SK-N-SH (cell line): Measurements from ENCODE around the gene UBAC2.
"Not testable (repeated sequence)": the region's sequence is repeated elsewhere in the genome, so short reads cannot be mapped to it uniquely, and the experiment has no call there.

Experiments
- CHD2 ChIP-seq: fragments of 150-350 bp; IDR thresholded peaks from 2 replicates; pipeline ENCODE4 v1.6.1; 2018; ENCODE audit warnings: low read length; ENCODE audit not compliant: partially characterized antibody
- GABPA ChIP-seq: IDR thresholded peaks from 2 replicates; pipeline ENCODE4 v1.4.0; 2012; ENCODE audit warnings: low read depth, mild to moderate bottlenecking
- RAD21 ChIP-seq: IDR thresholded peaks from 2 replicates; pipeline ENCODE4 v1.6.1; 2012; ENCODE audit warnings: mild to moderate bottlenecking, low read length
- RFX5 ChIP-seq: IDR thresholded peaks from 2 replicates; pipeline ENCODE4 v1.6.1; 2012; ENCODE audit warnings: mild to moderate bottlenecking, improper control_type of control experiment, low read length
- RXRA ChIP-seq: IDR thresholded peaks from 2 replicates; pipeline ENCODE4 v1.4.0; 2012; ENCODE audit warnings: low read depth, mild to moderate bottlenecking, borderline replicate concordance
- TF ChIP-seq, protein P1 (sequence below): IDR thresholded peaks from 2 replicates; pipeline ENCODE4 v1.4.0; 2012; ENCODE audit warnings: low read depth
- TF ChIP-seq, protein P2 (sequence below): fragments of 200-600 bp; sonication (generic); IDR thresholded peaks from 2 replicates; pipeline ENCODE4 v1.6.1; 2017; ENCODE audit warnings: antibody characterized with exemption, mild to moderate bottlenecking, moderate library complexity
- TF ChIP-seq, protein P3 (sequence below): fragments of 150-350 bp; IDR thresholded peaks from 2 replicates; pipeline ENCODE4 v1.6.1; 2017; ENCODE audit warnings: antibody characterized with exemption, low read length, low read depth, borderline replicate concordance

DNA sequence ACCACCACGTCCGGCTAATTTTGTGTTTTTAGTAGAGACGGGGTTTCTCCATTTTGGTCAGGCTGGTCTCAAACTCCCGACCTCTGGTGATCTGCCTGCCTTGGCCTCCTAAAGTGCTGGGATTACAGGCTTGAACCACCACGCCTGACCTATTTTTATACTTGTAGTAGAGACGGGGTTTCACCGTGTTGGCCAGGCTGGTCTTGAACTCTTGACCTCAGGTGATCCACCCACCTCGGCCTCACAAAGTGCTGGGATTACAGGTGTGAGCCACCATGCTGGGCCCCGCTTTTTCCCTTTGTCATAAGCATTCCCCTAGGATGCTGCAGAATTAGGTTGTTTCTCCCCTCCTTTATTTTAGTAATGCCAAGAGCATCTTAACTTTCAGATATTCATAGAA, 10.0 kb downstream of the UBAC2 start:
- TF ChIP-seq, protein P1, sequence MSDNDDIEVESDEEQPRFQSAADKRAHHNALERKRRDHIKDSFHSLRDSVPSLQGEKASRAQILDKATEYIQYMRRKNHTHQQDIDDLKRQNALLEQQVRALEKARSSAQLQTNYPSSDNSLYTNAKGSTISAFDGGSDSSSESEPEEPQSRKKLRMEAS, result not testable (repeated sequence)
- TF ChIP-seq, protein P2, sequence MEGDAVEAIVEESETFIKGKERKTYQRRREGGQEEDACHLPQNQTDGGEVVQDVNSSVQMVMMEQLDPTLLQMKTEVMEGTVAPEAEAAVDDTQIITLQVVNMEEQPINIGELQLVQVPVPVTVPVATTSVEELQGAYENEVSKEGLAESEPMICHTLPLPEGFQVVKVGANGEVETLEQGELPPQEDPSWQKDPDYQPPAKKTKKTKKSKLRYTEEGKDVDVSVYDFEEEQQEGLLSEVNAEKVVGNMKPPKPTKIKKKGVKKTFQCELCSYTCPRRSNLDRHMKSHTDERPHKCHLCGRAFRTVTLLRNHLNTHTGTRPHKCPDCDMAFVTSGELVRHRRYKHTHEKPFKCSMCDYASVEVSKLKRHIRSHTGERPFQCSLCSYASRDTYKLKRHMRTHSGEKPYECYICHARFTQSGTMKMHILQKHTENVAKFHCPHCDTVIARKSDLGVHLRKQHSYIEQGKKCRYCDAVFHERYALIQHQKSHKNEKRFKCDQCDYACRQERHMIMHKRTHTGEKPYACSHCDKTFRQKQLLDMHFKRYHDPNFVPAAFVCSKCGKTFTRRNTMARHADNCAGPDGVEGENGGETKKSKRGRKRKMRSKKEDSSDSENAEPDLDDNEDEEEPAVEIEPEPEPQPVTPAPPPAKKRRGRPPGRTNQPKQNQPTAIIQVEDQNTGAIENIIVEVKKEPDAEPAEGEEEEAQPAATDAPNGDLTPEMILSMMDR, result not testable (repeated sequence)
- TF ChIP-seq GABPA, CHD2, RFX5, RXRA, RAD21: not testable (repeated sequence)
- TF ChIP-seq, protein P3, sequence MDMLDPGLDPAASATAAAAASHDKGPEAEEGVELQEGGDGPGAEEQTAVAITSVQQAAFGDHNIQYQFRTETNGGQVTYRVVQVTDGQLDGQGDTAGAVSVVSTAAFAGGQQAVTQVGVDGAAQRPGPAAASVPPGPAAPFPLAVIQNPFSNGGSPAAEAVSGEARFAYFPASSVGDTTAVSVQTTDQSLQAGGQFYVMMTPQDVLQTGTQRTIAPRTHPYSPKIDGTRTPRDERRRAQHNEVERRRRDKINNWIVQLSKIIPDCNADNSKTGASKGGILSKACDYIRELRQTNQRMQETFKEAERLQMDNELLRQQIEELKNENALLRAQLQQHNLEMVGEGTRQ, result not testable (repeated sequence)
